ENCODE results near the gene ASNS.

The ASNS gene

GRCh38 chr7:97842772-97843345 lies 29.3 kb downstream of the ASNS start:
- no peak for DNase-seq (ENCODE audit: low read depth in 2 of 2)

GRCh38 chr7:97842006-97842405 lies 30.2 kb downstream of the ASNS start:
- no peak for DNase-seq (ENCODE audit: low read depth in 2 of 2)

- DNase-seq (ENCODE audit: low read depth in 2 of 2), result peak; percentile 37 to 44
These were observed 36.7 kb downstream of the ASNS start for GRCh38 chr7:97835296-97836138.

GRCh38 chr7:97819161-97819560 lies 53.0 kb downstream of the ASNS start:
- DNase-seq (ENCODE audit: low read depth in 2 of 2), result no peak

GRCh38 chr7:97818066-97818663 lies 54.0 kb downstream of the ASNS start:
- no peak for DNase-seq (ENCODE audit: low read depth in 2 of 2)
